ENCODE measurements around the gene SLCO4A1. TPM values are rescaled to one million over a fixed set of nuclear protein-coding genes. Genes with fewer than 3 reads are reported as not detected.

The SLCO4A1 gene
- total RNA-seq, 4 donors from 2014 or later: 24.3 to 73.7 (median 40.5) TPM

DNA sequence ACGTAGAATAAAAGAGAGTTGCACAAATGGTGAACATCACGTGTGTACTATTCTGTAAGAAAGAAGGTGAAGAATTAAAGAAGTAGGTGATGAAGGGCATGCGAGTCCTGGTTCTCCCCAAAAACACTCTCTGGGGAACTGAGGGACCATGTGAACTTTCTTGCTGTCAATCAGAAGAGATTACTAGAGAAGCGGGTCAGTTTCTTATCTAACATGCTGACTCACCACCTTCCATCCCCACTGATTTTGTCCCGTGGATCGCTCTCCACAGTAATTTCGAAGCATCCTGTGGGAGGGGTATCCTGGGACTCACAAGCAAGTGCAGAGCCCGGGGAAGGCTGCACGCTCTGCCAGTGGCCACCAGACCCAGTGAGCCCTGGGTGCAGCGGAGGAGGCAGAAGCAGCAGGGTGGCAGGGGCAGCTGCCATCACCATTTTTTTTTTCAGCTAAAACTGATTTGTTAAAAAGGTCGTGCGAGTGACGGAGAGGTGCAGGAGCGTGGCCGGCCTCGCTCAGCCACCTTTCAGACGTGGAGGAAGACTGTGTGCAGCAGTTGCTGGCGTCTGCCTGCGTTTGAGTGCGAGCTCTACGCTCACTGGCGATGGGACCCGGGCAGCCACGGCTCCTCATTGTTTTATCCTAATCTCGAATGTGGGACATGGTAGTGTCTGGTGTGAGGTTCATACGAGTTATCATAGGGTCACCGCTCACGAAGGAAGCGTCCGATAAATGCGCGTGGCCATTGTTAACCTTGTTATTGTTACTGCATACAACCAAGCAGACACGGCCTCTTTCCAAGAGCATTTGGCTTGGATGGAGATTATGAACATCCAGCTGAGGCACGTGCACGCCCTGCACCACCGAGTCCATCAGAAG lies 28.0 kb upstream of the SLCO4A1 start:
- TF ChIP-seq EP300 (IDR thresholded peaks at IDR 0.05) (no peak), POLR2A (IDR thresholded peaks at IDR 0.05) (no peak)
- TF ChIP-seq, protein P1, sequence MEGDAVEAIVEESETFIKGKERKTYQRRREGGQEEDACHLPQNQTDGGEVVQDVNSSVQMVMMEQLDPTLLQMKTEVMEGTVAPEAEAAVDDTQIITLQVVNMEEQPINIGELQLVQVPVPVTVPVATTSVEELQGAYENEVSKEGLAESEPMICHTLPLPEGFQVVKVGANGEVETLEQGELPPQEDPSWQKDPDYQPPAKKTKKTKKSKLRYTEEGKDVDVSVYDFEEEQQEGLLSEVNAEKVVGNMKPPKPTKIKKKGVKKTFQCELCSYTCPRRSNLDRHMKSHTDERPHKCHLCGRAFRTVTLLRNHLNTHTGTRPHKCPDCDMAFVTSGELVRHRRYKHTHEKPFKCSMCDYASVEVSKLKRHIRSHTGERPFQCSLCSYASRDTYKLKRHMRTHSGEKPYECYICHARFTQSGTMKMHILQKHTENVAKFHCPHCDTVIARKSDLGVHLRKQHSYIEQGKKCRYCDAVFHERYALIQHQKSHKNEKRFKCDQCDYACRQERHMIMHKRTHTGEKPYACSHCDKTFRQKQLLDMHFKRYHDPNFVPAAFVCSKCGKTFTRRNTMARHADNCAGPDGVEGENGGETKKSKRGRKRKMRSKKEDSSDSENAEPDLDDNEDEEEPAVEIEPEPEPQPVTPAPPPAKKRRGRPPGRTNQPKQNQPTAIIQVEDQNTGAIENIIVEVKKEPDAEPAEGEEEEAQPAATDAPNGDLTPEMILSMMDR (IDR thresholded peaks at IDR 0.05): no peak
- 83 to 87% methylated on average over 36 of the region's 36 CpGs for WGBS, 2 donors
- peaks cover 0 to 23% (median 11%) of the 10 kb centered on the region in 4 donors for H3K4me1 ChIP-seq

DNA sequence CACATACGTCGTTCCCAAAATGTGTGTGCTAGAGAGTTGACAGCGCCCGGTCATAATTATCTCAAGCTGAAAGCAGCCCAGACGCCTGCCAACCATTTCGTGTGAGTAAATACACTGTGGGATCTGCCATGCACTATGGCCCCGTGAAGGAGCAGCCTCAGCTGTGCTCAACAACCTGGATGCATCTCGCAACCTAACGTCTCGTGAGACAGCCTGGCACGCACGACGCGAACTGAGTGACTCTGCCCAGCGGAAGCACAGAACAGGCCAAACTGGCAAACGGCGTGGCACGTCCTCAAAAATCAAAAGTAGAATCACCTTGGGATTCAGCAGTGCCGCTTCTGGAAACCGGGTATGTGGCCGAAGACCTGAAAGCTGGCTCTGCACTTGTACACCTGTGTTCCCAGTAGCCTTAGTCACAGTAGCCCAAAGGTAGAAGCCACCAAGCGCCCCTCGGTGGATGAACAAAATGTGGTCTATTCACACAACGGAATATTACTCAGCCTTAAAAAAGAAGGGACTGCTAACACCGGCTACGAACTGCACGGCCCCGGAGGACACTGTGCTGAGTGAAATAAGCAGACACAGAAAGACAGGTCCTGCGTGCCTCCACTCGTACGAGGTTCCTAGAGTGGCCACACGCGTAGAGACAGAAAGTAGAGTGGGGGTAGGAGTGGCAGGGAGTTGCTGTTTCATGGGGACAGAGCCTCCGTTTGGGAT lies 27.2 kb upstream of the SLCO4A1 start:
- H3K27ac ChIP-seq: no peak overlapping the region
- peaks cover 0 to 26% (median 11%) of the 10 kb centered on the region in 4 donors for H3K4me1 ChIP-seq
- 89 to 91% methylated on average over 34 of the region's 34 CpGs for WGBS, 2 donors
- no peak overlapping the region for H3K4me3 ChIP-seq
- TF ChIP-seq, protein P1 (IDR thresholded peaks at IDR 0.05): no peak
- TF ChIP-seq POLR2A (IDR thresholded peaks at IDR 0.05) (no peak), EP300 (IDR thresholded peaks at IDR 0.05) (no peak)
- no peaks in the 10 kb centered on the region for H3K27me3 ChIP-seq
- peaks cover 0 to 5% (median 0%) of the 10 kb centered on the region in 4 donors for H3K9me3 ChIP-seq
- no peaks in the 10 kb centered on the region for H3K36me3 ChIP-seq
- DNase-seq (ENCODE audit: low spot score in 2 of 2): no peak

More for the DNA sequence above, 28.0 kb upstream of the SLCO4A1 start:
- no peak for DNase-seq (ENCODE audit: low spot score in 2 of 2)
- H3K4me3 ChIP-seq: no peak overlapping the region
- H3K36me3 ChIP-seq: no peaks in the 10 kb centered on the region
- H3K27ac ChIP-seq: no peak overlapping the region
- no peaks in the 10 kb centered on the region for H3K27me3 ChIP-seq
- H3K9me3 ChIP-seq: peaks cover 0 to 5% (median 0%) of the 10 kb centered on the region in 4 donors

DNA sequence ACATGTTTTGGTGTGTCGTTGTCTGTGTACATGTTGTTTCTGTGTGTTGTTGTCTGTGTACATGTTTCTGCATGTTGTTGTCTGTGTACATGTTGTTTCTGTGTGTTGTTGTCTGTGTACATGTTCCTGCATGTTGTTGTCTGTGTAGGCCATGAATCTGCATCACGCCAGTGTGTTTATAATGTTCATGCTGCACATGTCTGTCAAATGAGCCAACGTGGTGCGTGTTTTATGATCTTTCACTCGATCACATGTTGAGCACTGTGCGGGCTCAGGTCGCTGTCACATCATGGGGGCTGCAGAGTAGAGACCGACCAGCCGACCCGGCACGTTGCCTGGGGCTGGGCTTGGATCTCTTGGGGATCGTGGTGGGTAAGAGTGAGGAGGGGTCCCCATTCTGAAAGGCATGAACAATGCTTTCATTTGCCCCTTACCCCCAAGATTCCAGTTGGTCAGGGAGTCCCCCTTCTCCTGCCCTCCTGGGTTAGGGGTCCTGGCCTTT lies 26.5 kb upstream of the SLCO4A1 start:
- DNase-seq (ENCODE audit: low spot score in 2 of 2): no peak
- Histone ChIP-seq H3K27me3 (peaks cover 0 to 5% of the 10 kb centered on the region in 2 donors), H3K27ac (no peak overlapping the region), H3K9me3 (peaks cover 0 to 4% (median 0%) of the 10 kb centered on the region in 4 donors), H3K4me3 (no peak overlapping the region), H3K4me1 (peaks cover 0 to 26% (median 11%) of the 10 kb centered on the region in 4 donors), H3K36me3 (no peaks in the 10 kb centered on the region)
- no peak for TF ChIP-seq POLR2A (IDR thresholded peaks at IDR 0.05)
- TF ChIP-seq, protein P1 (IDR thresholded peaks at IDR 0.05): no peak
- no peak for TF ChIP-seq EP300 (IDR thresholded peaks at IDR 0.05)
- 90 to 94% methylated on average over 12 of the region's 12 CpGs for WGBS, 2 donors

DNA sequence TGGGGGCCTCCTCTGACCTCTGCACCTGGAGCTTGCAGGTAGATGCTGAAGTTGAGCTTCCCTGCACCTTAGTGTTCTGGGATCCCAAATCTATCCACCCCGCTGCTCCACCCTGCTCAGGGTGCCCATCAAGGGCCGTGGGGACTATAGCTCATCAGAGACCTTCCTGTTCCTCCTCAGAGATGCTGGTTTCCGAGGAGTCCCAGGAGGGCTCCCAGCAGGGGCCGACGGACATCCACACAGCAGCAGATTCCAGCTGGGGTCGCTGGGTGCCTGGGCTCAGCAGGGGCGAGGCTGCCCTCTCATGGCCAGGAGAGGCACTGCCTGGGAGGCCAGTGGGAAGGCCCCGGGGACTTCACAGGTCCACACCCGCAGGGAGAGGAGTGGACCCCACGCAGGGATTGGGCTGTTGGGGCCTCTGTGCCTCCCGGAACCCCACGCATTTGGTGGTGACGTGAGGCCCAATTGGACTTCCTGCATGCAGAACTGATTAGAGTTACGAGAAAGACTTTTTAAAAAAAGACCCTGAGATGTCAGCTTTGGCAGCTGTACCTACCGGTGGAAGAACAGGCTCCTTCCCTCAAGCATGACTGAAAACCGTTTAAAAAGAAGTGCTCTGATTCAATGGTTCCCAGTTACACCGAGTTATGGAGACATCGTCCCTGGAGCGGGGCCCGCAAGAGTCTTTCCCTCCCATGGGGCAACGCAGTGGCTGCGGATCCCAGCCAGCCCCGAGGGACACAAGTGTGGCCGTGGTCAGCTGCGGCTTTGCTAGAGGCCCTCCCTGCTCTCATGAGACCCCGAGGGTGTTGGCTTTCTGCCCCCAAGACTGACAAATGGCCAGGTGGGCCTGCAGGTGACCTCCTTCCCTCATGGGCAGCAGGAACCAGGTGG lies 25.3 kb upstream of the SLCO4A1 start:
- H3K27me3 ChIP-seq: peaks cover 0 to 13% of the 10 kb centered on the region in 2 donors
- peak overlapping the region in 3 of 4 donors; percentile 25 to 79 (median 50) for H3K27ac ChIP-seq
- peaks cover 0 to 34% (median 11%) of the 10 kb centered on the region in 4 donors for H3K4me1 ChIP-seq
- H3K9me3 ChIP-seq: no peaks in the 10 kb centered on the region
- 35 to 50% methylated on average over 19 to 24 of the region's 26 CpGs for WGBS, 2 donors
- H3K4me3 ChIP-seq: no peak overlapping the region
- DNase-seq (ENCODE audit: low spot score in 2 of 2): peak in 1 of 2 donors; percentile 54
- no peaks in the 10 kb centered on the region for H3K36me3 ChIP-seq
- TF ChIP-seq POLR2A (IDR thresholded peaks at IDR 0.05): no peak
- TF ChIP-seq, protein P1 (IDR thresholded peaks at IDR 0.05): peak; percentile 83 to 95 (median 85)
- no peak for TF ChIP-seq EP300 (IDR thresholded peaks at IDR 0.05)
